ENCODE data around the gene ABO. TPM values are rescaled to one million over a fixed set of nuclear protein-coding genes. Genes with fewer than 3 reads are reported as not detected.
"Not testable (repeated sequence)": the region's sequence is repeated elsewhere in the genome, so short reads cannot be mapped to it uniquely, and the experiment has no call there.

ABO gene
- total and polyA plus RNA-seq, 7 donors = 0.03 to 0.86 (median 0.51) TPM

GRCh38 chr9:133221177-133221809 is 53.7 kb downstream of the ABO start:
- H3K9me3 ChIP-seq = no peaks in the 10 kb centered on the region
- ATAC-seq = no peak
- no peak overlapping the region for H3K4me3 ChIP-seq
- H3K27ac ChIP-seq = no peak overlapping the region
- intact Hi-C loops (cut with DNase I) = no loop called here
- no peaks in the 10 kb centered on the region for H3K4me1 ChIP-seq
- WGBS, 3 donors = 70 to 73% (median 71%) methylated on average over 12 of the region's 12 CpGs
- DNase-seq = no peak
- H3K27me3 ChIP-seq (ENCODE audit: insufficient read depth in 3 of 3, low read length in 2 of 3) = peaks cover 0 to 32% (median 0%) of the 10 kb centered on the region in 3 donors
- H3K36me3 ChIP-seq (ENCODE audit: insufficient read depth in 1 of 2, low read depth in 1 of 2) = no peaks in the 10 kb centered on the region
- TF ChIP-seq CTCF (IDR thresholded peaks at IDR 0.05) = no peak

GRCh38 chr9:133218049-133218975 is 56.7 kb downstream of the ABO start:
- H3K9me3 ChIP-seq; intact Hi-C loops (cut with DNase I); H3K36me3 ChIP-seq (ENCODE audit: insufficient read depth in 1 of 2, low read depth in 1 of 2); H3K4me1 ChIP-seq; H3K27ac ChIP-seq; ATAC-seq; H3K4me3 ChIP-seq; DNase-seq: not testable (repeated sequence)
- H3K27me3 ChIP-seq (ENCODE audit: insufficient read depth in 3 of 3, low read length in 2 of 3) = peaks cover 0 to 20% (median 0%) of the 10 kb centered on the region in 3 donors
- WGBS, 3 donors = 64 to 71% (median 67%) methylated on average over 19 of the region's 19 CpGs

- H3K4me1 ChIP-seq; DNase-seq; intact Hi-C loops (cut with DNase I); ATAC-seq; H3K36me3 ChIP-seq (ENCODE audit: insufficient read depth in 1 of 2, low read depth in 1 of 2); H3K9me3 ChIP-seq; H3K4me3 ChIP-seq; H3K27ac ChIP-seq: not testable (repeated sequence)
- peaks cover 0 to 20% (median 0%) of the 10 kb centered on the region in 3 donors for H3K27me3 ChIP-seq (ENCODE audit: insufficient read depth in 3 of 3, low read length in 2 of 3)
- WGBS, 3 donors = 57 to 64% (median 59%) methylated on average over 12 of the region's 12 CpGs
Observed at GRCh38 chr9:133217333-133217988, 57.5 kb downstream of the ABO start.

GRCh38 chr9:133214276-133214675 is 60.7 kb downstream of the ABO start:
- H3K36me3 ChIP-seq (ENCODE audit: insufficient read depth in 1 of 2, low read depth in 1 of 2); ATAC-seq; DNase-seq; H3K4me3 ChIP-seq; intact Hi-C loops (cut with DNase I); H3K27ac ChIP-seq; H3K4me1 ChIP-seq; H3K9me3 ChIP-seq: not testable (repeated sequence)
- peaks cover 0 to 27% (median 8%) of the 10 kb centered on the region in 3 donors for H3K27me3 ChIP-seq (ENCODE audit: insufficient read depth in 3 of 3, low read length in 2 of 3)
- WGBS, 3 donors = 48 to 57% (median 52%) methylated on average over 4 of the region's 4 CpGs

- intact Hi-C loops (cut with DNase I) = no loop called here
- Histone ChIP-seq H3K4me3 (no peak overlapping the region), H3K27me3 (ENCODE audit: insufficient read depth in 3 of 3, low read length in 2 of 3) (peaks cover 0 to 15% (median 8%) of the 10 kb centered on the region in 3 donors), H3K27ac (no peak overlapping the region), H3K4me1 (no peaks in the 10 kb centered on the region), H3K9me3 (no peaks in the 10 kb centered on the region), H3K36me3 (ENCODE audit: insufficient read depth in 1 of 2, low read depth in 1 of 2) (no peaks in the 10 kb centered on the region)
- DNase-seq (no peak), ATAC-seq (no peak)
- no peak for TF ChIP-seq CTCF (IDR thresholded peaks at IDR 0.05)
- WGBS, 3 donors = 80 to 91% (median 89%) methylated on average over 7 of the region's 7 CpGs
Observed at GRCh38 chr9:133210609-133211008, 64.4 kb downstream of the ABO start.

GRCh38 chr9:133210202-133210532 is 64.8 kb downstream of the ABO start:
- no peak for TF ChIP-seq CTCF (IDR thresholded peaks at IDR 0.05)
- no peaks in the 10 kb centered on the region for H3K9me3 ChIP-seq
- intact Hi-C loops (cut with DNase I) = no loop called here
- H3K4me1 ChIP-seq = no peaks in the 10 kb centered on the region
- no peak overlapping the region for H3K4me3 ChIP-seq
- ATAC-seq = no peak
- no peaks in the 10 kb centered on the region for H3K36me3 ChIP-seq (ENCODE audit: insufficient read depth in 1 of 2, low read depth in 1 of 2)
- peaks cover 0 to 15% (median 8%) of the 10 kb centered on the region in 3 donors for H3K27me3 ChIP-seq (ENCODE audit: insufficient read depth in 3 of 3, low read length in 2 of 3)
- DNase-seq = no peak
- WGBS, 3 donors = 31 to 47% (median 41%) methylated on average over 7 of the region's 7 CpGs
- no peak overlapping the region for H3K27ac ChIP-seq

GRCh38 chr9:133209327-133210201 is 65.4 kb downstream of the ABO start:
- H3K9me3 ChIP-seq; H3K27ac ChIP-seq; H3K4me1 ChIP-seq; H3K36me3 ChIP-seq (ENCODE audit: insufficient read depth in 1 of 2, low read depth in 1 of 2); intact Hi-C loops (cut with DNase I); DNase-seq; ATAC-seq; H3K4me3 ChIP-seq: not testable (repeated sequence)
- 61 to 68% (median 64%) methylated on average over 27 to 29 of the region's 29 CpGs for WGBS, 3 donors
- H3K27me3 ChIP-seq (ENCODE audit: insufficient read depth in 3 of 3, low read length in 2 of 3) = peaks cover 0 to 17% (median 8%) of the 10 kb centered on the region in 3 donors
